GM23338 (cell line): ENCODE results near the gene HES4. TPM values are rescaled to one million over a fixed set of nuclear protein-coding genes. Genes with fewer than 3 reads are reported as not detected.

Source experiments
- ATAC-seq: fragments of 200-7000 bp; cut with Tn5 transposase; 3 replicates; pipeline ENCODE4 v1.9.1; 2020
- DNase-seq: peaks from one replicate; pipeline ENCODE4 v3.0.0-alpha.2; 2015; ENCODE audit warnings: low spot score
- H2AFZ ChIP-seq: fragments of 200-600 bp; sonication (generic); 2 replicates; pipeline ENCODE4 v1.8.0; 2016; ENCODE audit warnings: antibody characterized with exemption, mild to moderate bottlenecking, moderate library complexity
- H3F3A ChIP-seq: fragments of 200-600 bp; sonication (generic); replicated peaks from 2 replicates; pipeline ENCODE4 v1.8.0; 2017; ENCODE audit warnings: antibody characterized with exemption, mixed run types, low read depth
- H3K27ac ChIP-seq: fragments of 200-600 bp; sonication (generic); 2 replicates; pipeline ENCODE4 v1.6.1; 2016; ENCODE audit warnings: low read depth
- H3K27me3 ChIP-seq: fragments of 200-600 bp; sonication (generic); 2 replicates; pipeline ENCODE4 v1.8.0; 2016; ENCODE audit warnings: mild to moderate bottlenecking, mixed run types, moderate library complexity; ENCODE audit not compliant: insufficient read depth
- H3K36me3 ChIP-seq: fragments of 200-600 bp; sonication (generic); 2 replicates; pipeline ENCODE4 v1.8.0; 2016; ENCODE audit warnings: mild to moderate bottlenecking; ENCODE audit not compliant: insufficient read depth
- H3K4me1 ChIP-seq: fragments of 200-600 bp; sonication (generic); 2 replicates; pipeline ENCODE4 v1.8.0; 2016; ENCODE audit warnings: mild to moderate bottlenecking, moderate library complexity; ENCODE audit not compliant: insufficient read depth
- H3K4me2 ChIP-seq: fragments of 200-600 bp; sonication (generic); 2 replicates; pipeline ENCODE4 v1.7.1; 2017; ENCODE audit warnings: mixed run types
- H3K4me3 ChIP-seq: fragments of 200-600 bp; sonication (generic); 2 replicates; pipeline ENCODE4 v1.6.1; 2016; ENCODE audit warnings: mixed run types
- H3K79me2 ChIP-seq: fragments of 200-600 bp; sonication (generic); replicated peaks from 2 replicates; pipeline ENCODE4 v1.8.0; 2017; ENCODE audit warnings: mild to moderate bottlenecking; ENCODE audit not compliant: insufficient read depth
- H3K9me2 ChIP-seq: fragments of 200-600 bp; sonication (generic); 2 replicates; pipeline ENCODE4 v1.8.0; 2017; ENCODE audit not compliant: insufficient read depth
- H4K20me1 ChIP-seq: fragments of 200-600 bp; sonication (generic); replicated peaks from 2 replicates; pipeline ENCODE4 v1.8.0; 2017; ENCODE audit warnings: mild to moderate bottlenecking; ENCODE audit not compliant: insufficient read depth
- H3K27ac Mint-ChIP-seq: 2 replicates; pipeline ENCODE4 v1.8.0; 2020; ENCODE audit warnings: inconsistent platforms, mild to moderate bottlenecking, moderate library complexity, mixed read lengths
- H3K27me3 Mint-ChIP-seq: 3 replicates; pipeline ENCODE4 v1.8.0; 2022; ENCODE audit warnings: low read depth, mild to moderate bottlenecking, moderate library complexity, mixed read lengths, inconsistent platforms; ENCODE audit not compliant: insufficient read depth, poor library complexity
- H3K36me3 Mint-ChIP-seq: 3 replicates; pipeline ENCODE4 v1.8.0; 2021; ENCODE audit warnings: low read depth, mild to moderate bottlenecking, inconsistent platforms, moderate library complexity, mixed read lengths
- H3K4me1 Mint-ChIP-seq: 3 replicates; pipeline ENCODE4 v1.8.0; 2020; ENCODE audit warnings: mild to moderate bottlenecking, inconsistent platforms, mixed read lengths
- H3K4me3 Mint-ChIP-seq: 3 replicates; pipeline ENCODE4 v1.8.0; 2021; ENCODE audit warnings: moderate library complexity, mild to moderate bottlenecking, inconsistent platforms, mixed read lengths
- H3K9me3 Mint-ChIP-seq: 3 replicates; pipeline ENCODE4 v1.8.0; 2020; ENCODE audit warnings: moderate library complexity, mild to moderate bottlenecking, inconsistent platforms, mixed read lengths
- CTCF ChIP-seq, 2 experiments: fragments of 200-600 bp in 1 of 2; sonication (generic) in 1 of 2; conservative IDR thresholded peaks; 2 replicates each; pipeline versions ENCODE4 v1.5.1 to v1.6.1; 2016 to 2017; ENCODE audit warnings: antibody characterized with exemption in 2 of 2, low read depth in 2 of 2, mild to moderate bottlenecking in 2 of 2, moderate library complexity in 1 of 2
- ETS1 ChIP-seq: IDR thresholded peaks from 2 replicates; pipeline ENCODE4 v1.6.1; 2016; ENCODE audit warnings: antibody characterized with exemption
- EZH2 ChIP-seq: fragments of 200-600 bp; sonication (generic); IDR thresholded peaks from one replicate; pipeline ENCODE4 v1.8.0; 2017; ENCODE audit warnings: antibody characterized with exemption, mild to moderate bottlenecking, low read depth; ENCODE audit not compliant: unreplicated experiment
- EZH2phosphoT487 ChIP-seq: fragments of 200-600 bp; sonication (generic); IDR thresholded peaks from one replicate; pipeline ENCODE4 v1.8.1; 2018; ENCODE audit warnings: antibody characterized with exemption; ENCODE audit not compliant: unreplicated experiment
- JUNB ChIP-seq: IDR thresholded peaks from one replicate; pipeline ENCODE4 v1.6.1; 2016; ENCODE audit warnings: antibody characterized with exemption; ENCODE audit not compliant: unreplicated experiment
- NANOG ChIP-seq: IDR thresholded peaks from 2 replicates; pipeline ENCODE4 v1.6.1; 2016; ENCODE audit warnings: antibody characterized with exemption, borderline replicate concordance
- POLR2AphosphoS5 ChIP-seq: IDR thresholded peaks from 2 replicates; pipeline ENCODE4 v1.6.1; 2016; ENCODE audit warnings: antibody characterized with exemption, low read depth
- REST ChIP-seq: IDR thresholded peaks from one replicate; pipeline ENCODE4 v1.6.1; 2018; ENCODE audit warnings: antibody characterized with exemption; ENCODE audit not compliant: unreplicated experiment
- STAT1 ChIP-seq: IDR thresholded peaks from one replicate; pipeline ENCODE4 v1.6.1; 2016; ENCODE audit warnings: antibody characterized with exemption; ENCODE audit not compliant: unreplicated experiment
- ZNF114 ChIP-seq: fragments of 250-450 bp; sonication (Bioruptor Pico); IDR thresholded peaks from 2 replicates; pipeline ENCODE4 v1.5.0; 2020; ENCODE audit warnings: mild to moderate bottlenecking, moderate library complexity
- ZNF331 ChIP-seq: fragments of 250-450 bp; sonication (Bioruptor Pico); IDR thresholded peaks from 2 replicates; pipeline ENCODE4 v1.5.0; 2020; ENCODE audit warnings: low read depth, mild to moderate bottlenecking, moderate library complexity
- ZNF462 ChIP-seq: fragments of 250-450 bp; sonication (Bioruptor Pico); IDR thresholded peaks from 2 replicates; pipeline ENCODE4 v1.5.0; 2020; ENCODE audit warnings: mild to moderate bottlenecking, moderate library complexity
- polyA plus RNA-seq: library from polyadenylated mRNA; unstranded; fragments of >200 nt; fragmentation: Nextera tagmentation; extraction: Ambion mirVana; gene quantifications from 2 replicates; pipeline ENCODE4 v1.2.1, GENCODE V29; 2016
- total RNA-seq: library from RNA; depleted of rRNA; stranded (reverse); fragments of >200 nt; shearing (Covaris generic); gene quantifications from 2 replicates; pipeline ENCODE4 v1.2.3, GENCODE V29; 2014

The HES4 gene
- total and polyA plus RNA-seq, 2 experiments from 2014 or later, result 2.3 to 6.7 TPM

GRCh38 chr1:958823-959730, 40.8 kb downstream of the HES4 start, which contains the start of gene NOC2L (continued):
- TF ChIP-seq ZNF462 (CRISPR knock-in tag), result no peak

- Mint-ChIP-seq H3K9me3 (no peaks in the 10 kb centered on the region; the same call in 2 of the 3 replicates), H3K4me1 (peaks cover 8% of the 10 kb centered on the region), H3K36me3 (peaks cover 45% of the 10 kb centered on the region), H3K4me3 (no peak overlapping the region), H3K27ac (no peak overlapping the region), H3K27me3 (peaks cover 25% of the 10 kb centered on the region)
- Histone ChIP-seq H3K79me2 (peaks cover 18% of the 10 kb centered on the region), H3K36me3 (peaks cover 13% of the 10 kb centered on the region; the same call in 1 of the 2 replicates), H3F3A (no peaks in the 10 kb centered on the region), H3K4me2 (no peak overlapping the region), H4K20me1 (peaks cover 4% of the 10 kb centered on the region; the same call in 1 of the 2 replicates), H3K27me3 (peaks cover 11% of the 10 kb centered on the region), H3K9me2 (no peaks in the 10 kb centered on the region), H3K4me1 (no peaks in the 10 kb centered on the region; the same call in 1 of the 2 replicates), H3K27ac (no peak overlapping the region), H2AFZ (no peak overlapping the region), H3K4me3 (no peak overlapping the region)
- DNase-seq (no peak), ATAC-seq (no peak)
- TF ChIP-seq NANOG (no peak), EZH2 (no peak), CTCF (conservative IDR thresholded peaks at IDR 0.05; ENCODE audit: low read depth in 2 of 2) (no peak), ZNF114 (CRISPR knock-in tag) (no peak), JUNB (no peak), EZH2phosphoT487 (no peak), POLR2AphosphoS5 (no peak), REST (no peak), STAT1 (no peak), ETS1 (no peak), ZNF331 (CRISPR knock-in tag) (no peak)
These were observed 43.3 kb downstream of the HES4 start for GRCh38 chr1:956636-957035.
